HepG2 (cell line): ENCODE results near the gene PRMT5. TPM values are rescaled to one million over a fixed set of nuclear protein-coding genes. Genes with fewer than 3 reads are reported as not detected.

Source experiments
- BCLAF1 ChIP-seq: fragments of 450-650 bp; IDR thresholded peaks from 2 replicates; pipeline ENCODE4 v1.6.1; 2017; ENCODE audit warnings: mild to moderate bottlenecking
- CENPBD1 ChIP-seq: sonication (generic); formaldehyde crosslinking; IDR thresholded peaks from 2 replicates; pipeline ENCODE4 v1.8.0; 2022; ENCODE audit warnings: missing genetic modification reagents, low read depth, mild to moderate bottlenecking, borderline replicate concordance
- CREB1 ChIP-seq, 2 experiments: fragments of 450-650 bp in 1 of 2; IDR thresholded peaks; 2 replicates each; pipeline ENCODE4 v1.6.1; 2016 to 2017; ENCODE audit warnings: control low read depth in 1 of 2, mild to moderate bottlenecking in 1 of 2, missing compliant biosample characterization in 1 of 2, missing genetic modification characterization in 1 of 2
- KLF9 ChIP-seq: IDR thresholded peaks from 2 replicates; pipeline ENCODE4 v1.6.1; 2016; ENCODE audit warnings: low read depth
- RFXANK ChIP-seq: IDR thresholded peaks from 2 replicates; pipeline ENCODE4 v1.6.1; 2016
- SP4 ChIP-seq: sonication (generic); formaldehyde crosslinking; IDR thresholded peaks from 2 replicates; pipeline ENCODE4 v1.8.1; 2023; ENCODE audit warnings: mild to moderate bottlenecking, missing genetic modification reagents
- SRY ChIP-seq: sonication (generic); formaldehyde crosslinking; IDR thresholded peaks from 2 replicates; pipeline ENCODE4 v1.8.0; 2022; ENCODE audit warnings: mild to moderate bottlenecking, missing genetic modification reagents
- ZNF224 ChIP-seq: sonication (generic); formaldehyde crosslinking; IDR thresholded peaks from 2 replicates; pipeline ENCODE4 v1.5.0; 2020; ENCODE audit warnings: mild to moderate bottlenecking, missing genetic modification reagents
- ZNF569 ChIP-seq: sonication (generic); formaldehyde crosslinking; IDR thresholded peaks from 2 replicates; pipeline ENCODE4 v1.5.0; 2020; ENCODE audit warnings: mild to moderate bottlenecking, missing genetic modification reagents, moderate library complexity, borderline replicate concordance
- ZNF607 ChIP-seq: sonication (generic); formaldehyde crosslinking; IDR thresholded peaks from 2 replicates; pipeline ENCODE4 v1.5.1; 2020; ENCODE audit warnings: missing genetic modification reagents, mild to moderate bottlenecking, borderline replicate concordance
- polyA plus RNA-seq, 8 experiments: library from polyadenylated mRNA; depleted of rRNA in 3 of 8; stranded (reverse) in 7 of 8; unstranded in 1 of 8; fragments of >200 nt; fragmentation: Illumina TruSeq in 4 of 8; extraction: Trizol in 4 of 8; gene quantifications; 2 replicates each; pipeline versions ENCODE4 v1.2.1 to v1.2.3, GENCODE V29; 2011 to 2016; ENCODE audit warnings: low read depth in 4 of 8, missing spikeins in 1 of 8, mixed read lengths in 1 of 8; ENCODE audit not compliant: insufficient read depth in 1 of 8
- total RNA-seq, 5 experiments: library from RNA; depleted of rRNA; stranded (reverse); fragments of >200 nt; fragmentation: Illumina TruSeq; extraction: Trizol; gene quantifications; 2 replicates each; pipeline ENCODE4 v1.2.3, GENCODE V29; 2016; ENCODE audit warnings: low read depth in 1 of 5
- TF ChIP-seq, protein P1 (sequence below): sonication (generic); formaldehyde crosslinking; IDR thresholded peaks from 2 replicates; pipeline ENCODE4 v1.4.0; 2020; ENCODE audit warnings: missing genetic modification reagents, borderline replicate concordance
- TF ChIP-seq, protein P2 (sequence below): sonication (generic); formaldehyde crosslinking; IDR thresholded peaks from 2 replicates; pipeline ENCODE4 v1.4.0; 2020; ENCODE audit warnings: missing genetic modification reagents, borderline replicate concordance
- TF ChIP-seq, protein P3 (sequence below): sonication (generic); formaldehyde crosslinking; IDR thresholded peaks from 2 replicates; pipeline ENCODE4 v1.4.0; 2020; ENCODE audit warnings: missing genetic modification reagents, borderline replicate concordance

Gene PRMT5
- total and polyA plus RNA-seq, 2 of the 13 experiments (the other 11 are each of a cell fraction or from before 2014, with no cell fraction given) = 210 to 354 TPM

DNA sequence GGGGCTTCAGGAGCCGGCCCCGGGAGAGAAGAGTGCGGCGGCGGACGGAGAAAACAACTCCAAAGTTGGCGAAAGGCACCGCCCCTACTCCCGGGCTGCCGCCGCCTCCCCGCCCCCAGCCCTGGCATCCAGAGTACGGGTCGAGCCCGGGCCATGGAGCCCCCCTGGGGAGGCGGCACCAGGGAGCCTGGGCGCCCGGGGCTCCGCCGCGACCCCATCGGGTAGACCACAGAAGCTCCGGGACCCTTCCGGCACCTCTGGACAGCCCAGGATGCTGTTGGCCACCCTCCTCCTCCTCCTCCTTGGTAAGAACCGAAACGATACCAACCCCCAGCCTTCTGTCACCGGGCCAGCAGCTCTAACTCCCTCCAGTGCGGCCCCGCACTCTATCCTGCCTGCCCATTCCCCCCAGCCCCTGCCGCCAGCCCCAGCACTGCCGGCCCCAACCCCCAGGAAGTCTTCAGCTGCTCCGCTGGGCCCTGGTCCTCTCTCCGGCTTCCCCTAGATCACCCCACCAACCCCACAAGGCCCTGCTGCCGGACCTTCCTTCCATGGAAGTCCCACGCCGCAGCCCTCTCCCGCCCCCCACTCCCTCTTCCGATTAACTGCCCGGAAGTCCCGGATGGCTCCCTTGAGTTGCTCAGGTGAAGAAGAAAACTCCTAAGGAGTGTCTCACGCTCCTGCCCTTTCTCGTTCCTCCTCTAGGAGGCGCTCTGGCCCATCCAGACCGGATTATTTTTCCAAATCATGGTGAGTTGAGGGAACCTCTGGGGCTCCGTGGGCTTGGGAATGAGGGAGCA is 56.9 kb downstream of the PRMT5 start (continued):
- TF ChIP-seq, protein P1, sequence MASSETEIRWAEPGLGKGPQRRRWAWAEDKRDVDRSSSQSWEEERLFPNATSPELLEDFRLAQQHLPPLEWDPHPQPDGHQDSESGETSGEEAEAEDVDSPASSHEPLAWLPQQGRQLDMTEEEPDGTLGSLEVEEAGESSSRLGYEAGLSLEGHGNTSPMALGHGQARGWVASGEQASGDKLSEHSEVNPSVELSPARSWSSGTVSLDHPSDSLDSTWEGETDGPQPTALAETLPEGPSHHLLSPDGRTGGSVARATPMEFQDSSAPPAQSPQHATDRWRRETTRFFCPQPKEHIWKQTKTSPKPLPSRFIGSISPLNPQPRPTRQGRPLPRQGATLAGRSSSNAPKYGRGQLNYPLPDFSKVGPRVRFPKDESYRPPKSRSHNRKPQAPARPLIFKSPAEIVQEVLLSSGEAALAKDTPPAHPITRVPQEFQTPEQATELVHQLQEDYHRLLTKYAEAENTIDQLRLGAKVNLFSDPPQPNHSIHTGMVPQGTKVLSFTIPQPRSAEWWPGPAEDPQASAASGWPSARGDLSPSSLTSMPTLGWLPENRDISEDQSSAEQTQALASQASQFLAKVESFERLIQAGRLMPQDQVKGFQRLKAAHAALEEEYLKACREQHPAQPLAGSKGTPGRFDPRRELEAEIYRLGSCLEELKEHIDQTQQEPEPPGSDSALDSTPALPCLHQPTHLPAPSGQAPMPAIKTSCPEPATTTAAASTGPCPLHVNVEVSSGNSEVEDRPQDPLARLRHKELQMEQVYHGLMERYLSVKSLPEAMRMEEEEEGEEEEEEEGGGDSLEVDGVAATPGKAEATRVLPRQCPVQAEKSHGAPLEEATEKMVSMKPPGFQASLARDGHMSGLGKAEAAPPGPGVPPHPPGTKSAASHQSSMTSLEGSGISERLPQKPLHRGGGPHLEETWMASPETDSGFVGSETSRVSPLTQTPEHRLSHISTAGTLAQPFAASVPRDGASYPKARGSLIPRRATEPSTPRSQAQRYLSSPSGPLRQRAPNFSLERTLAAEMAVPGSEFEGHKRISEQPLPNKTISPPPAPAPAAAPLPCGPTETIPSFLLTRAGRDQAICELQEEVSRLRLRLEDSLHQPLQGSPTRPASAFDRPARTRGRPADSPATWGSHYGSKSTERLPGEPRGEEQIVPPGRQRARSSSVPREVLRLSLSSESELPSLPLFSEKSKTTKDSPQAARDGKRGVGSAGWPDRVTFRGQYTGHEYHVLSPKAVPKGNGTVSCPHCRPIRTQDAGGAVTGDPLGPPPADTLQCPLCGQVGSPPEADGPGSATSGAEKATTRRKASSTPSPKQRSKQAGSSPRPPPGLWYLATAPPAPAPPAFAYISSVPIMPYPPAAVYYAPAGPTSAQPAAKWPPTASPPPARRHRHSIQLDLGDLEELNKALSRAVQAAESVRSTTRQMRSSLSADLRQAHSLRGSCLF (CRISPR knock-in tag) = no peak
- TF ChIP-seq, protein P2, sequence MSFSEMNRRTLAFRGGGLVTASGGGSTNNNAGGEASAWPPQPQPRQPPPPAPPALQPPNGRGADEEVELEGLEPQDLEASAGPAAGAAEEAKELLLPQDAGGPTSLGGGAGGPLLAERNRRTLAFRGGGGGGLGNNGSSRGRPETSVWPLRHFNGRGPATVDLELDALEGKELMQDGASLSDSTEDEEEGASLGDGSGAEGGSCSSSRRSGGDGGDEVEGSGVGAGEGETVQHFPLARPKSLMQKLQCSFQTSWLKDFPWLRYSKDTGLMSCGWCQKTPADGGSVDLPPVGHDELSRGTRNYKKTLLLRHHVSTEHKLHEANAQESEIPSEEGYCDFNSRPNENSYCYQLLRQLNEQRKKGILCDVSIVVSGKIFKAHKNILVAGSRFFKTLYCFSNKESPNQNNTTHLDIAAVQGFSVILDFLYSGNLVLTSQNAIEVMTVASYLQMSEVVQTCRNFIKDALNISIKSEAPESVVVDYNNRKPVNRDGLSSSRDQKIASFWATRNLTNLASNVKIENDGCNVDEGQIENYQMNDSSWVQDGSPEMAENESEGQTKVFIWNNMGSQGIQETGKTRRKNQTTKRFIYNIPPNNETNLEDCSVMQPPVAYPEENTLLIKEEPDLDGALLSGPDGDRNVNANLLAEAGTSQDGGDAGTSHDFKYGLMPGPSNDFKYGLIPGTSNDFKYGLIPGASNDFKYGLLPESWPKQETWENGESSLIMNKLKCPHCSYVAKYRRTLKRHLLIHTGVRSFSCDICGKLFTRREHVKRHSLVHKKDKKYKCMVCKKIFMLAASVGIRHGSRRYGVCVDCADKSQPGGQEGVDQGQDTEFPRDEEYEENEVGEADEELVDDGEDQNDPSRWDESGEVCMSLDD (CRISPR knock-in tag) = peak; percentile 65; the same call in 1 of the 2 replicates
- TF ChIP-seq, protein P3, sequence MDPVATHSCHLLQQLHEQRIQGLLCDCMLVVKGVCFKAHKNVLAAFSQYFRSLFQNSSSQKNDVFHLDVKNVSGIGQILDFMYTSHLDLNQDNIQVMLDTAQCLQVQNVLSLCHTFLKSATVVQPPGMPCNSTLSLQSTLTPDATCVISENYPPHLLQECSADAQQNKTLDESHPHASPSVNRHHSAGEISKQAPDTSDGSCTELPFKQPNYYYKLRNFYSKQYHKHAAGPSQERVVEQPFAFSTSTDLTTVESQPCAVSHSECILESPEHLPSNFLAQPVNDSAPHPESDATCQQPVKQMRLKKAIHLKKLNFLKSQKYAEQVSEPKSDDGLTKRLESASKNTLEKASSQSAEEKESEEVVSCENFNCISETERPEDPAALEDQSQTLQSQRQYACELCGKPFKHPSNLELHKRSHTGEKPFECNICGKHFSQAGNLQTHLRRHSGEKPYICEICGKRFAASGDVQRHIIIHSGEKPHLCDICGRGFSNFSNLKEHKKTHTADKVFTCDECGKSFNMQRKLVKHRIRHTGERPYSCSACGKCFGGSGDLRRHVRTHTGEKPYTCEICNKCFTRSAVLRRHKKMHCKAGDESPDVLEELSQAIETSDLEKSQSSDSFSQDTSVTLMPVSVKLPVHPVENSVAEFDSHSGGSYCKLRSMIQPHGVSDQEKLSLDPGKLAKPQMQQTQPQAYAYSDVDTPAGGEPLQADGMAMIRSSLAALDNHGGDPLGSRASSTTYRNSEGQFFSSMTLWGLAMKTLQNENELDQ (CRISPR knock-in tag) = no peak
- TF ChIP-seq SRY = no peak; the same call in none of the 2 replicates
- no peak for TF ChIP-seq CREB1 (IDR thresholded peaks at IDR 0.05)
- no peak for TF ChIP-seq CREB1 (CRISPR knock-in tag; IDR thresholded peaks at IDR 0.05)
- no peak for TF ChIP-seq ZNF569 (CRISPR knock-in tag)
- no peak for TF ChIP-seq BCLAF1
- no peak for TF ChIP-seq RFXANK (CRISPR knock-in tag)
- TF ChIP-seq ZNF607 (CRISPR knock-in tag) = no peak
- no peak for TF ChIP-seq SP4 (CRISPR knock-in tag)
- no peak for TF ChIP-seq ZNF224 (CRISPR knock-in tag)
- 0 out of 2 replicates have a peak, but pooled peaks have one; percentile 66 for TF ChIP-seq KLF9 (CRISPR knock-in tag)
- no peak for TF ChIP-seq CENPBD1
